Hypothalamus (tissue), 51 donors: Measurements from ENCODE around the gene PSMF1.
A peak's percentile ranks its signal among the peaks of the same experiment; 100 is the strongest.

ENCODE experiments used
- DNase-seq, 51 donors: peaks; one replicate each; lab custom pipeline; 2025; lab: John Stamatoyannopoulos, UW

Gene PSMF1

GRCh38 chr20:1118336-1119127 is at the start of gene PSMF1:
Gene PSMF1, plus strand, starts transcription at chr20:1118602. Its CDS starts 172 bp downstream, at chr20:1118774.
- DNase-seq = peak; percentile 47 to 94 (median 88)

GRCh38 chr20:1072258-1072657 is 46.1 kb upstream of the PSMF1 start:
- DNase-seq = no peak

GRCh38 chr20:1075616-1076015 is 42.8 kb upstream of the PSMF1 start:
- DNase-seq = no peak

GRCh38 chr20:1081891-1082290 is 36.5 kb upstream of the PSMF1 start:
- DNase-seq = no peak

GRCh38 chr20:1083431-1084080 is 34.8 kb upstream of the PSMF1 start:
- DNase-seq = no peak

GRCh38 chr20:1085492-1086276 is 32.7 kb upstream of the PSMF1 start:
- no peak for DNase-seq

- DNase-seq = no peak
These were observed 31.9 kb upstream of the PSMF1 start for GRCh38 chr20:1086277-1087213.

- DNase-seq = no peak
These were observed 31.0 kb upstream of the PSMF1 start for GRCh38 chr20:1087311-1087905.

GRCh38 chr20:1094751-1095150 is 23.7 kb upstream of the PSMF1 start:
- no peak for DNase-seq

- no peak for DNase-seq
These were observed 16.9 kb upstream of the PSMF1 start for GRCh38 chr20:1101533-1101932.

- no peak for DNase-seq
These were observed 16.4 kb upstream of the PSMF1 start for GRCh38 chr20:1102016-1102415.

GRCh38 chr20:1103751-1104150 is 14.7 kb upstream of the PSMF1 start:
- no peak for DNase-seq

- DNase-seq = no peak
These were observed 12.7 kb upstream of the PSMF1 start for GRCh38 chr20:1105599-1106194.

GRCh38 chr20:1107176-1107575 is 11.2 kb upstream of the PSMF1 start:
- no peak for DNase-seq

GRCh38 chr20:1108437-1108920 is 9.9 kb upstream of the PSMF1 start:
- DNase-seq = peak in 32 of 51 donors; percentile 1 to 65 (median 22)

GRCh38 chr20:1112908-1113307 is 5.5 kb upstream of the PSMF1 start:
- no peak for DNase-seq

- DNase-seq = no peak
These were observed 432 bp upstream of the PSMF1 start for GRCh38 chr20:1118004-1118335.

GRCh38 chr20:1119128-1119505 is 715 bp downstream of the PSMF1 start:
- no peak for DNase-seq

GRCh38 chr20:1119524-1119923 is 1.1 kb downstream of the PSMF1 start:
- DNase-seq = no peak

GRCh38 chr20:1121429-1121828 is 3.0 kb downstream of the PSMF1 start:
- DNase-seq = no peak
